Hematopoietic multipotent progenitor cell treated with erythropoietin and hydrocortisone succinate and interleukin-3 and kit ligand, for 17 days (in vitro differentiated cells): Measurements from ENCODE around the gene TRAF2.
"Not testable (repeated sequence)": the region's sequence is repeated elsewhere in the genome, so short reads cannot be mapped to it uniquely, and the experiment has no call there.

Source experiments
- DNase-seq: peaks from one replicate; pipeline ENCODE4 v3.0.0-alpha.2; 2015; ENCODE audit warnings: low spot score

Gene TRAF2

DNA sequence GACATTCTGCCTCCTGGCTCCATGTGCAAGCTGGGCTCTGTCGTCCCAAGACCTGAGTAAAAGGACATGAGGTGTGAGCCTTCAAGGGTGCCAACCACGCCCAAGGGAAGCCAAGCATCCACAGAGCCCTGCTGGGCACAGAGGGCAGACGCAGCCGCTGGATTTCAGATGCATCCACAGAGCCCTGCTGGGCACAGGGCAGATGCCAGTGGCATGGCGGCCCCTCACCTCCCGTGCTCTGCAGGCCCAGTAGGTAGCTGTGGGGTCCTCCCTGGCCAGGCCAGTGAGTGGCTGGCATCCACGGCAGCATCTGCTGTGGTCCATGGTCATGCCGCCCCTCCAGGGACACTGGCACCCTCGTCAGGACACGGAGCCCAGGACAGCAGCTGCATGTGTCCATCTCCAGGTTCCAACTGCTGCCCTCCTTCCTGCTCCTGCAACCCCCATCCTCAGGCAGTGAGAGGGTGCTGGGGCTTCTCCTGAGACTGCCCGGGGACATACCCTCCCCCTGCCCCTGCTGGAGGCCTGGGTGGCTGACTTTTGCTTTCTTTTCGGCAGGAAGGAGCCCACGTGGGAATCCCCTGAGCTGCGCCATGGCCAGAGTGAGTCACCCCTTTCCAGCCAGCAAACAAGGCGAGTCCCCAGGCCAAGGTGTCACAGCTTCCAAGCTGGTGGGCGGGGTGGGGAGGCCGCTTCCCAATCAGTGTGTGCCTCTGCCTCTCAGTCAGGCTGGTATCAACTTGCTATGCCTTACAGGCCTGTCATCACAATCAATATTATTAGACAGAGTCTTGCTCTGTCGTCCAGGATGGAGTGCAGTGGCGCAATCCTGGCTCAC, 4.0 kb upstream of the TRAF2 start:
- no peak for DNase-seq

DNA sequence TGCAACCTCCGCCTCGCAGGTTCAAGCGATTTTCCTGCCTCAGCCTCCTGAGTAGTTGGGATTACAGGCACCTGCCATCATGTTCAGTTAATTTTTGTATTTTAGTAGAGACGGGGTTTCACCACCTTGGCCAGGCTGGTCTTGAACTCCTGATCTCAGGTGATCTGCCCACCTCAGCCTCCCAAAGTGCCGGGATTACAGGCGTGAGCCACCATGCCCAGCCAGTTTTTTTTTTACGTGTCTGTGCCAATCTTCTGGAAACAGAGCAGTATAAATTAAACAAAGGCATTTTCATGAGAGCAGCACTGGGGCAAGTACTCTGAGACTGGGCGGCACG, 3.4 kb upstream of the TRAF2 start:
- not testable (repeated sequence) for DNase-seq

DNA sequence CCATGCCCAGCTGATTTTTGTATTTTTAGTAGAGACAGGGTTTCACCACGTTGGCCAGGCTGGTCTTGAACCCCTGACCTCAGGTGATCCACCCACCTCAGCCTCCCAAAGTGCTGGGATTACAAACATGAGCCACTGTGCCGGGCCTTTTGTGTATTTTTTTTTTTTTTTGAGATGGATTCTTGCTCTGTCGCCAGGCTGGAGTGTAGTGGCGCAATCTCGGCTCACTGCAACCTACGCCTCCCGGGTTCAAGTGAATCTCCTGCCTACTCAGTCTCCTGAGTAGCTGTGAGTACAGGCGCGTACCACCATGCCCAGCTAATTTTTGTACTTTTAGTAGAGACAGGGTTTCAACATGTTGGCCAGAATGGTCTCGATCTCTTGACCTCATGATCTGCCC, 2.6 kb upstream of the TRAF2 start:
- DNase-seq = not testable (repeated sequence)

DNA sequence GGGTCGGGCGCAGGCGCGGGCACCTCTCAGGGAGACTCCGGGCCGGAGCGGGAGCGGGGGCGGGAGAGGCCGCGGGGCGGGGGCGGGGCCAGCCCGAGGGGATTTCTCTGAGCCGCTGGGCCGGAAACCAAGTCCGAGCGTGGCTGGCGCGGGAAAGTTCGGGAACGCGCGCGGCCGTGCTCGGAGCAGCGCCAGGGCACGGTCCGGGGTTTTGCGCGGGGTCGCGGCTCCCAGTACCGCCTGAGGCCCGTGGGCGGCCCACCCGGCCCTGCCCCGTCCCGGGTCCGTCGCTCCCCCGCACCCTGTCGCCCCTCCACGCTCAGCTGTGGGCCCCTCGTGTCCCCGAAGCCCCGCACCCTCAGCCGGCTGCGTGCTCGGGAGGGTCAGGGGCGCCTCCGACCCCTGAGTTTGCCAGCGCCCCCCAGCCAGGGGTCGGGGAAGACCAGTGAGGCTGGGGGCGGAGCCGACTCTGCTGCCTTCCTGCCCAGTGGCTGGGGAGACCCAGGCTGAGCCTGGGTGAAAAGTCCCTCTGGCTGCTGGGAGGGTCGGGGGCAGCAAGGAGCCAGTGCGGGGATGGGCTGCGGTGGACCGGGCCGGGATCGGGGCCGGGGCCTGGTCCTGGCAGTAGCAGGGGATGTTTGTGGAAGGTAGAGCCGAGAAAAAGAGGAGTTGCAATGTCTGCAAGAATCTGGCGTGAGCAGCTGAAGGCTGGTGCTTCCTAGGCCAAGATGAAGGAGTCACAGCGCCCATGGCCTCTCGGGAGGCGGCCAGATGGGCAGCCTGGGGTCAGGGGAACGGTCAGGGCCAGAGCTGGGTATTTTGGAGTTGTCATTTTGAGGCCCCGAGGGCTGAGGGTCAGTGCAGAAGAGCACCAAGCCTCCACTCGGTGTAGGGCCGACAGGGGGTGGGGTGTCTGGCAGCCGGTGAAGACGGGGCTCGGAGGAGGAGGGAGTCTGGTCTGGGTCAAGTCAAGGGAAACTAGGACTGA, 588 bp downstream of the TRAF2 start:
- no peak for DNase-seq

DNA sequence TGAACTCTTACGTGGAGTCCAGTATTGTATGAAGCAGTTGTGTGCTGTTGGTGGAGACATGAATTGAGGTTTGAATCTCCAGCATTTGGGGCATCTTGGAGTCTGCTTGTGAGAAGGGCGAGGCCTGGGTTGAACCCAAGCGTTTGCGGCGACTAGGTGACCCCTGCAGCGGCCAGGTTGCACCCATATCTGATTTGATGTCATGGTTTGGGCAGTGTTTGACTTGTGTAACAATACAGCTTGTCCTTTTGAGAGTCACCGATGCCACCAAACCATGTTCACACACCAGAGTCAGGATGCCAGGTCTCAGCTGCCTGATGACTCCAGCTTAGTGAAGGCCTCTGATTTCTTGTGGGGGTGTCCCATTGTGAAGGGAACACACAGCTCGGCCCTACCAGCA, 2.1 kb downstream of the TRAF2 start:
- no peak for DNase-seq

DNA sequence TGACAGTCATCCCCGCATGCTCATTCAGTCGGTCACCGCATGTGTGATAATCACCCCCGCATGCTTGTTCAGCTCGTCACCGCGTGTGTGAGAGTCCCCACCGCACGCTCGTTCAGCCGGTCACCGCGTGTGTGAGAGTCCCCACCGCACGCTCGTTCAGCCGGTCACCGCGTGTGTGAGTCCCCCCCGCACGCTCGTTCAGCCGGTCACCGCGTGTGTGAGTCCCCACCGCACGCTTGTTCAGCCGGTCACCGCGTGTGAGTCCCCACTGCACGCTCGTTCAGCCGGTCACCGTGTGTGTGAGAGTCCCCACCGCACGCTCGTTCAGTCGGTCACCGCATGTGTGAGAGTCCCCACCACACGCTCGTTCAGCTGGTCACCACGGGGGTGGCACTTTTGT, 3.5 kb downstream of the TRAF2 start:
- no peak for DNase-seq

DNA sequence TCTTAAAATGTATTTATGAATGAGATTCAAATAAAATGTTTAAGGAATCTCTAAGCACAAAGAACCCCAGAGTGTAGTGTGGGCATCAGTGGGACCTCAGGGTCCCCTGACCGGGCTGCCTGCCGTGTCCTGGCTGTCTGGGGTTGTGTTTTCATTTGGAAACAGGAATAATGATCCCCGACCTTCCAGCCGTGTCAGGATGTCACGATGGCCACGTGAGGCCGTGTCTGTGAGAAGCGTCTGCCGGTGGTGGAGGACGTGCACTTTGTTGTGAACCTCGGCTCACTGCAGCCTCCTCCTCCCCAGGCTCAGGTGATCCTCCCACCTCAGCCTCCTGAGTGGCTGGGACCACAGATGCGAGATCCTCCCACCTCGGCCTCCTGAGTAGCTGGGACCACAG, 4.3 kb downstream of the TRAF2 start:
- DNase-seq = no peak

DNA sequence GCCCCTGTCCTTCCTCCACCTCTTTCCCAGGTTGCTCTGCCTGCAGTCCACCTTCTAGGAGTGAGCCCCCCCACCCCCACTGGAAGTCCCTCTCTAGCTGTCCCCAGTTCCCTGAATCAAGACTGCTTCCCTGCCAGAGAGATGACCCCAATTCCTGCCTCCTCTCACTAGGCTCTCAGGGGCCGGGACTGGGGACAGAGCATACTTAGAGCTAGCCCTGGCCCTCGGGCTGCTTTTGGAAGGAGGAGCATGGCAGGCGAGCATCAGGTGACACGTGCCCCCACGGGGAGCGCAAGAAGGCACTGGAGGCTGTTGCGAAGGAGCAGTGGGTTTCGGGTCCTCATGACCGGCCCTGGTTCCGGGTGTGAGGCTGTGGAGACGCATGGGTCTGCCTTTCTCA, 9.7 kb downstream of the TRAF2 start:
- no peak for DNase-seq

DNA sequence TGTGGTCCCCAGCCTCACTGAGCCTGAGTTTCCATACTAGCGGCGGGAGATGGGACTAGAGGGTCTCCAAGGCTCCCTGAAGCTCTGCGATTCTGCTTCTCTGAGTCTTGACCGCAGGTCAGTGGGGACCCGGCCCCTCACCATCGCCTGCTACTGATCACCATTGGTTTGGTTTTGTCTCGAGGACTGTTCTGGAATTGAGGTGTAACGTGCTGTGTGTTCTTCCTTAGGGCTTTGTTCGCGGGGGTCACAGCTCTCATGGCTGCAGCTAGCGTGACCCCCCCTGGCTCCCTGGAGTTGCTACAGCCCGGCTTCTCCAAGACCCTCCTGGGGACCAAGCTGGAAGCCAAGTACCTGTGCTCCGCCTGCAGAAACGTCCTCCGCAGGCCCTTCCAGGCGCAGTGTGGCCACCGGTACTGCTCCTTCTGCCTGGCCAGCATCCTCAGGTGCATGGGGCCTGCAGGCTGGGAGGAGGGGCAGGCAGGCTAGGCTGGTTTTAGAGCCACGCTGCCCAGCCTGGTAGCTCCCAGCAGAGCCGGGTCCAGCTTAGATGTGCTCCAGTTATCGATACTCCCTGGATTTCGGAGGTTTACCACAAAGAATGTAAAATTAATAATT, 12.3 kb downstream of the TRAF2 start:
- no peak for DNase-seq

DNA sequence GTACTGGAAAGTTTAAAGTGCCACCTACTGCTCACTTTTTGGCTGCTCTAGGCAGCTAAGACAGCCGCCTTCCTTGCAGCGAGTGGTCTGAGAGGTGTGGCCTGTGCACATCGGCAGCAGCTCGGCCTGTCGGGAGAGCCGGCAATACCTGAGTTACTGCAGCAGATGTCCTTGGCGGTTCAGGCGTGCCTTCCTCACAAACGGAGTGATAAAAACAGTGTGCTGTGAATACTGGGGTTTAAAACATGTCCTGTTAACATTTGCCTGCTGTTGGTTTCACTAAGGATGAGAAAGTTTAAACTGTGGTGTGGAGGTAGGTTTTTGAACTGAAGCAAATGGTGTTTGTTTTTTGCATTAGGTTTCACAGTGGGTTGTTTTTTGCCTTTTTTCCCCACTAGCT, 12.9 kb downstream of the TRAF2 start:
- no peak for DNase-seq

DNA sequence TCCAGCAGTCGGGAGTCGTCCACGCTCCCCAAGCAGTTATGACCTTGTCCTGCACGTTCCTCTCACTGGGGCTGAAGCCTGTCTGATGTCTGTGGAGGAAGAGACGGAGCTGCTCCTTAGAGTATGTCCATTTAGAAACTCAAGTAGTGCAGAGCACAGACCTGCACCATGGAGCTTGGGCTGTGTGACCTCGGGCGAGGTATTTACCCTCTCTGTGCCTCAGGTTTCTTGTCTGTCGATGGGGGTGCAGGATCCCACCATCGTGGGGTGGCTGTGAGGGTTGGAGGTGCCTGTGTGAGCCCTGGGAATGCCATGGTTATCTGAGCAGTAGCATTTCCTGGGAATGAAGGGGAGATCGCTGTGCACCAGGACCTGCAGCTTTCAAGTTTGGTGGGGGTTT, 14.2 kb downstream of the TRAF2 start:
- no peak for DNase-seq

DNA sequence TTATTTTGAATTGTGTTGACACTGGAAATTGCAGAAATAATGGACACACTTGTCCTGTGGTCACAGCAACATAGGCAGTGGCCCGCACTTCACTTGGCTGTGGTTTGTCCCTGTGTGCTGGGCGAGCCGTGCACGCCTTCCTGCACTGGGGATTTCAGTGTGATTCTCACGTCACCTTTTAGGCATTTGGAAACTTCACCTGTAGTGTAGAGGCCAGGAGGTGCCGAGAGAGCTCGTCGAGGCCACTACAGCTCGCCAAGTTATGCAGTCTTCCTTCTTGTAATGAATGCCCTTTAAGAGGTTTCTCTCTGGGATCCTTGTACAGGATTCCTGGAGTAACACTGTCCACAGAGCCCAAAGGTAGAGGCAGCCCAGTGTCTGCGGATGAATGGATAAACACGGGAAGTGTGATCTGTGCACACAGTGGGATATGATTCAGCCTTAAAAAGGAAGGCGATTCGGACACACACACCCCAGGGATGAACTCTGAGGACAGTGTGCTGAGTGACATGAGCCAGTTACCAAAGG, 14.7 kb downstream of the TRAF2 start:
- DNase-seq = no peak

DNA sequence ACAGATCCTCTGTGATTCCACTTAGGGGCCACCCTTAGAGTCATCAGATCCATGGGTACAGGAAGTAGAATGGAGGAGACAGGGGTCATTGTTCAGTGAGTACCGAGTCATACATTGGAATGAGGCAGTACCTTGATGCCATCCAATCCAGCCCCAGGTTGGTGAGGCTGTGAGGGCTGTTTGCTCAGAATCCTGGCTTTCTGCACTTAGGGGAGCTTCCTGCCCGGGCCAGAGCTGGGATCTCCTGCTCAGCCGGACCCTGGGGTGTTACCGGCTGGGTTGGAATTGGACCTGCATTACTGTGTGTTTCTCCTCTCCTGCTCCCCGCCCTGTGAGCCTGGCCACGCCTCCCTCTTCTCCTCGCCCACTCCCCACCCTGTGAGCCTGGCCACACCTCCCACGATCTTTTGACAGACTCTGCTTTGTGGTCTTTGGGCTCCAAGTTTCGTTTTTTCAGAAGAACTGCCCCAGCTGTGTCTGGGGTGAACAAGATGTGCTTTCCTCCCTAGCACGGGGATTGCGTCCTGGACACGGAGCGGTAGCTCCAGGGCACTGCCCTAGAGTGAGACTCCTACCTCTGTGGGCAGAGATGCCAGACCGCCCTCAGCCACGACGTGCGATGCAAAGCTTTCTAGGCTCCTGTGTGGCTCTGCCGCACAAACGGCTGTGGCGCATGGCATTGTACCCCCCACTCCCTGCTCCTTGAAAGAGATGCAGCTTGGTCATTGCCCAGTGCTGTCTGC, 15.4 kb downstream of the TRAF2 start:
- DNase-seq = no peak

DNA sequence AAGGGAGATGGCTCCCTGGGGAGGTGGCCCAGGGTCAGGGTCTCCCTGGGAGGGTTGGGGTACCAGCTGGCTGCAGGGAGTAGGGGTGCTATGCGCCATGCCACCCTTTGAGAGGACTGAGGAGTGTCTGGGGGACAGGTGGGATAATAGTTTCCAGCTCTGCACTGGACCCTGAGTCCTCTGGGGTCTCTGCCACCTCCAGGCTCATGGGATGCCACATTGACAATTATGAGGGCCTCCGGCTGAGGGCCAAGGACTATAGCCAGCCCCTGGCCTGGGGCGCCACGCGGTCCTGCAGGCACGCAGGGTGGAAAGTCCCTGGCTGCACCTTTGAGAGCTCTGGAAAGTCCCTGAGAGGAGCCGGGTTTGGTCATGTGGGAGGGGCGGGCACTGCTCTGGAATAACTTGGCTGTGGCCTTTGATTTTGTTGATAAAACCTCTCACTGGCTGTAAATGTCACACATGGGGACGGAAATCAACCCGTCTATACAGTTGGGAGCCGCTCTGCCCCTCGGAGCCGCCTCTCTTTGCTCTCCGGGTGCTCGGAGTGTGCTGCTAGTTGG, 16.0 kb downstream of the TRAF2 start:
- no peak for DNase-seq

DNA sequence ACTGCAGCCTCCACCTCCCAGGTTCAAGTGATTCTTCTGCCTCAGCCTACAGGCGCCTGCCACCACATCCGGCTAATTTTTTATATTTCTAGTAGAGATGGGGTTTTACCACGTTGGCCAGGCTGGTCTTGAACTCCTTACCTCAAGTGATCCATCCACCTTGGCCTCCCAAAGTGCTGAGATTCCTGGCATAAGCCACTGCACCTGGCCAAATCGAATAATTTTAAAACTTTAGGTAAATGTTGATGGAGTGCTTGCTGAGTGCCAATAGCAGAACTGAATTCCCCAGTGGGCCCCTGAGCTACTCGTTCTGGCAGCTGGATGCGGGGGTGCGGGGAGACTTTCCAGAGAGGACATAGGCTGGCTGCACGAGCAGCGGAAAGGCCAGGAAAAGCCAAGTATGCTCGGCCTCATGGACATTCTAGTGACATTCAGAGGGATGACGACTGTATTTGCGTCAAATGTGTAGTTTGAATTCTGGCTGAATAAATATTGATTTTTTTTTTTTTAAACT, 16.8 kb downstream of the TRAF2 start:
- DNase-seq = no peak

DNA sequence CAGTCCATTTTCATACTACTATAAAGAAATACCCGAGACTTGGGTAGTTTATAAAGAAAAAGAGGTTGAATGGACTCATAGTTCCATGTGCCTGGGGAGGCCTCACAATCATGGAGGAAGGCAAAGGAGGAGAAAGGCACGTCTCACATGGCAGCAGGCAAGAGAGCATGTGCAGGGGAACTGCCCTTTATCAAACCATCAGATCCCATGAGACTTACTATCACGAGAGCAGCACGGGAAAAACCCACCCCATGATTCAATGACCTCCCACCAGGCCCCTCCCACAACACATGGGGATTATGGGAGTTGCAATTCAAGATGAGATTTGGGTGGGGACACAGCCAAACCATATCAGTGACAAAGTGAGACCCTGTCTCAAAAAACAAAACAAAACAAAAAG, 19.9 kb downstream of the TRAF2 start:
- DNase-seq = no peak

DNA sequence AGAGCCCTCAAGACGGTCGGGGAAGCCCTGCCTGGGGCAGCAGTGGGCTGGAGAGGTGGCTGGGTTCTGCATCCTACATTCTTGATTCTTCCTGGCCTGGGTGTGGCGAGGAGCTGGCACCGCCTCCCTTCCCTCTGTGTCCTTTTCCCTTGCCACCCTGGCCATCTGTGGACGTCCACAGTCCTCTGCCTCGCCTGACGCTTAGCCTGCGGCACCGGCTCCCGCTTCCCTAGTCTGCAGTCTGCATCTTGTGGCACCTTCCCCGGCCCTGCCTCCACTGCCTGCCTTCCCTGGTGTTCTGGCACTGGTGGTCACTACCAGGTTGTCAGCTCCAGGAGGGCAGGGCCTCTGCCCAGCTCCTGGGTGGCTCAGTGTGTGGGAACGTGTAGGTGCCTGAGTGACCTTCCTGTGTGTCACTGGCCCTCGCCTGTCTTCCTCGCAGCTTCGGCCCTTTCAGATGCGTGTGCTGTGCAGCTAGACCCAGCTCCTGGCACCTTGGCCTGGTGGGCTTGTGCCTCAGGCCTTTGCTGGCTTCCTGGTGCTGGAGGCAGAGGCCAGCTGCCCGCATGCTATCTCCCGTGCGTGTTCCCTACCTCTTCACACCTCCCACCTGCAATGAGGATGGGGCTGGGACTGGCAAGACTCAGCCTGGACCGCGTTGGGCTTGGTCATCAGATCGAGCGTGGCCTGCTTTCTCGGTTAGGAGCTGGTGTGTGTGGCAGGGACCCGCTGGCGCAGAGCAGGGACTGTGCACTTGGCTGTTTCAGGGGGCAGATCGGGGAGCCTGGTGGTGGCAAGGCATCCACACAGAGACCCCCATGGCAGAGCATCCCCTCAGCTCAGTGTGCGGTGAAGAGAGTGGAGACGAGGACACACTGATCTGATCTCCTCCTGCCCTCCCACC, 20.9 kb downstream of the TRAF2 start:
- DNase-seq = no peak

DNA sequence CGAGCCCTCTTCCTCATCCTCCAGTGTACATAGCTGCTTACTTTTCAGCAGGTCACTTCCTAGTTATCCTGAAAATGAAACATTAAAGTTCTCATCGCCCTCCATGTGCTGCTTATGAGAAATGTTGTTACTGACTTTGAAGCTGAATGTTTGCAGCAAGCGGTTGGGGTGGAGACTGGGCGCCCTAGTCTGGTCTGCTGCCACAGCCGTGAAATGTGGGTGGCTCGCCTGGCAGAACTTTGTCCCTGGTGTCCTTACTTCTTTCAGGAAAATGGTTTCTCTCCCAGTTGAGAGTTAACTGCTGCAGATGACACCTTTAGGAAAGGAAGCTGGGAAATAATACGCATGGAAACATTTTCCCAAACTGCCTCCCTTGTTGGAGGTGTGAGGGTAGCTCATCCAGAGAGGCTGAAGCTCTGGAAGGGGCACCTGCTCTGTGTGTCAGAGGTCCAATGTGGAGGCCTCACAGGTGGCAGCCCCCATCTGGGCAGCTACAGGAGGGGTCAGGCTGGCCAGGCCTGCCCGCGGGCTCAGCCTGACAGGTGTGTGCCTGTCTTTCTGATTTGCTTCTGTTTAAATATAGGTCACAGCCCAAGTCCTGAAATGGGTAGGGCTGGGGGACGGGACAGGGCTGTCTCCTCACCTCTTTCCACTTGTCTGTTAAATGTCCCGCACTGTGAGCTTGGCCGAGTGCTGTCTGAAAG, 24.0 kb downstream of the TRAF2 start:
- DNase-seq = no peak

DNA sequence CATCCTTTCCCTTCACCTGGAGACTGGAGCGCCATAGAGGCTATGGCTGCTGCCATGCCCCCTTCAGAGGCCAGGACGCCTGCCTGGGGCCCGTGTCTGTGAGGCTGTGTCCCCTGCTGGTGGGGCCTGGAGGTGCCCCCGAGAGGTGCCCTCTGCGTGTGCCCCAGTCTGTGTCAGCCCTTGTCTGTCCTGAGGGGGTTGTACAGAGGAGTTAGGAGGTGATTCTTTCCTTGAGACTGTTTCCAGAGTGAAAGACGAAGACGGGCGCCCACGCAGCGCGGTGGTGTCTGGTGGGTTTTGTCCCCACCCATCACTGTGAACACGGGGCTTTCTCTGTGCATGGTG, 24.6 kb downstream of the TRAF2 start:
- DNase-seq = no peak
